IPS-NIHi7 (cell line): Measurements from ENCODE around the gene MPRIP.

Source experiments
- DNase-seq: peaks from one replicate; pipeline ENCODE4 v3.0.0; 2012; ENCODE audit warnings: mixed read lengths; ENCODE audit errors: extremely low spot score

The MPRIP gene

DNA sequence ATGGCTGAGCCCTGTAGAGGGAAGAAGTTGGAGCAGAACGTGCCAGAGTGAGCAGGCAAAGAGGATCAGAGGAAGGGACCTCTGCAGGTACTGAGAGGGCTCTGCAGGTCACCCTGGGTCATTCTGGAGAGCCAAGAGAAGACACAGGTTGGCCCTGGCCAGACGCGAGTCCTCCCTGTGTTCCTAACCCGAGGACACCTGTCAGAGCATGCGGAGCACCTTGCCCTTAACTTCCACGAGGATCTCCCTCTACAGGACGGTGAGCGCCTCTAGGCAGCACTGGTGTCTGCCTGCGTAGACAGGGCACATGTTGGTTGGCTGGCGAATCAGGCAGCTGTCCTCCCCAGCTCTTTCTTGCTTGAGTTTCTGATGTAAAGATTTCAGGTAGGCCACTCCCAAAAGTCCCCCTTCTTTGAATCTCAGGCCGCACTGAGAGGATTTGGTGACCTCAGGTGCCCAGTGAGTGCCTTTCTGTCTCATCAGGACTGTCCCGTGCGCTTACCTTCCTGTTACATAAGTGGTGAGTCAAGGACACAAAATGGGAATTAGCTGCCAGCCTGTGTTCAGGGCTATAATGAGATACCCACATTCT lies 45.3 kb downstream of the MPRIP start:
- no peak for DNase-seq

DNA sequence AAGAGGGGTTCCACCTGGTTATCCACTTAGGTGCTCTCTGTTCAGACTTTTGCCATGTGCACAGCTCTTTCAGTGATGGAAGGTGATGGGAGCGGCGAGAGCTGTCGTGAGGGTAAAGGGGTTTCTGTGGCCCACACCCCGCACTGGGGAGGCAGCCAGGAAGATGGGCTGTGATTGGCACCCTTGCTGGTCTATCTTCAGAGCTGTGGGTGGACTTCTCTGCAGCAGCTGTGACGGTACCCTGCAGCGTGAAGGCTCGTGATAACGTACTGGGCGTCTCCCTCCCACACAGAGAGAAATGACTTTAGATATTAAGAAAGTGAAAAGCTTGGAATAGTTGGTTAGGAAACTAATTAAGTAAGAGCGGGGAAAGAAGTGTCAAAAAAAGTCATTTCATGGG lies 45.8 kb downstream of the MPRIP start:
- DNase-seq, result no peak

DNA sequence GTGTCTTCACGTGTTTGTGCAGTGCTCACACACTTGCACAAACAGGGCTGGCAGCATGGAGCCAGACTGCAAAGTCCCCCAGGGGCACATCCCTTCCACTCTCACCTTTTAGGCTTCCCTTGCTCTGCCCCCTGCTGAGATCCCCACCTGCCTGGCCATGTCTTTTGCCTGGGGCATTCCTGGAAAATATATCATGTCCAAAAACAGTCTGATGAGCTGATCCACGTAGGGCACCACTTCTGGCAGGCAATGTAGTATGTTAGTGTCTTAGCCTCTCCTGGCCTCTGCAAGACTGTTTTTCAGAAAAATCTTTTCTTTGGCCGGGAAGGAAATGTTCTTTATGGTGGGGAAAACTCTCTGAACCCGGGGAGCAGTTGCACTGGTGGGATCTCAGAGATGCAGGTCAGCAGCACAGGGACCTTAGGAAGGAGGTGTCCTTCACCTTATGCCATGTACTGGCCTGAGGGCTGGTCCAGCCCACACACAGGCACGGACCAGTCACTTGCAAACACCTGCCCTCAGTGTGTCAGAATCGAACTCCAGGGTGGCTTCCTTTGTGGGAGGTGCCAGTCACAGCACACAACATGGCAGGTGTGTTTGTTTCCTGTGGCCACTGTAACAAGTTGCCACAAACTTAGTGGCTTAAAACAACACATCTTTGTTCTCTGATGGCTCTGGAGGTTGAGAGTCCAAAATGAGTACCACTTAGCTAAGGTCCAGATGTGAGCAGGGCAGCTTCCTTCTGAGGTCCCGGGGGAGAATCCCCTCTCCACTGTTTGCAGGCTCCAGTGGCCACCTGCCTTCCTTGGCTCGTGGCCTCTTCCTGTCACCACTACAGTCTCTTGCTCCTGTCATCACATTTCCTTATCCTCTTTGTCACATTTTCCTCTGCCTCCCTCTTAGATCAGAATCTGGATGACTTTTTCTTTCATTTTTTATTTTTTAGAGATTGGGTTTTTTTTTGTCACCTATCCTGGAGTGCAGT lies 46.6 kb downstream of the MPRIP start:
- DNase-seq, result no peak

DNA sequence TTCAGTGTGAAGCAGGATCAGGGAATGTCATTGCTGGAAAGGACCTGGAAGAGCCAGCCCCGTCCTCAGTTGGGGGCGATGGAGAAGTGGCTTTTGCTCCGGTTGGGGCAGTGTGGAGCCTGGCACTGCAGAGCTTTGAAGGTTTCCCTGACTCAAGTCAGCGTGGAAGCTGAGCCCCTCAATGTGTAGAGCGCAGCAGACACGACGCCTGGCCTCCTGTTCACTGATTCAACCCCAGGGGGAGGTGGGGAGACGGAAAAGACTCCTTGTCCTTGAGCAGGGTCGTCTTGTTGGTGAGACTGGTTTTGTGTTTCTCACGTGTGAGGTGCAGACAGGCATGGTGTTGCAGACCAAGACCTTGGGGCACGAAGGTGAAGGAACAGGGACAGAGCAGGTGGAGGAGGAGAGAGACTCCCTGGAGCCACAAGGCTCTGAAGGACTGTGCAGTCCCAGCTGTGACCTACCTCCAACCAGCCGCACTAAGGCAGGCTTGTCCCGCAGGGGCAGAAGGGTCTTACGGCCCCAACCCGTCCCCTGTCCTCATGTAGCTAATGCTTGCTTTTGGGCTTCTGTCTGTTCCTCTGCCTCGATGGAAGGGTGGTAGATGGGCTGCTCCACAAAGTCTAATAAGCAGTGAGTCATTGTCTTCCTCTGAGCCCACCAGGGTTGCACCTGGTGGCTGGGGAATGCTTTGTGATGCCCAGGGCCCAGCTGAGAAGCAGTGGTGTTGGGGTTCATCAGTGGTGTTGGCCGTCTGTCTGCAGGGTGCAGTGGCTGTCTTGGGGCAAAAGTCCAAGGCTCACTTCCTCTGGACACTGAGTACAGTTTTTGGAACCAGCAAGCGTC lies 47.8 kb downstream of the MPRIP start:
- no peak for DNase-seq

DNA sequence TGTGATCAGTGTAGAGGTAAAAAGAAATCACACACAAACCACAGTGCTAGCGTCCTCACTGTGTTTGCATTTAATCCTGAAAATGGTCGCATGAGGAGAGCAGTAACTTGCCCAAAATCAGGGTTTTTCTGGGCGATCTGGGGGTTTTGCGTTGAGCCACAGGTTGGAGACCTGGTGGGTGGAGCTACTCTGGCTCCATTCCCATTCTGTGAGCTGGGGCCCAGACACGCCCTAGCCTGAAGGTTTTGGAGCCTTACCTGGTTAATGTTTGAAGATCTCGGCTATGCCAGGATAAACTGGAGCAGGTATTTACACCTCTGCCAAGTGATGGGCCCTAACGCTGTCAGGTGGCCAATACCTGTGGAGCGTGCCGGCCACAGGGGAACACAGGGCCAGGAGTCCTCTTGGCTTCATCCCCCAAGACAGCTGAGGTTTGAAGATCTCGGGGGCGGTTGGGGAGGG lies 48.4 kb downstream of the MPRIP start:
- no peak for DNase-seq

DNA sequence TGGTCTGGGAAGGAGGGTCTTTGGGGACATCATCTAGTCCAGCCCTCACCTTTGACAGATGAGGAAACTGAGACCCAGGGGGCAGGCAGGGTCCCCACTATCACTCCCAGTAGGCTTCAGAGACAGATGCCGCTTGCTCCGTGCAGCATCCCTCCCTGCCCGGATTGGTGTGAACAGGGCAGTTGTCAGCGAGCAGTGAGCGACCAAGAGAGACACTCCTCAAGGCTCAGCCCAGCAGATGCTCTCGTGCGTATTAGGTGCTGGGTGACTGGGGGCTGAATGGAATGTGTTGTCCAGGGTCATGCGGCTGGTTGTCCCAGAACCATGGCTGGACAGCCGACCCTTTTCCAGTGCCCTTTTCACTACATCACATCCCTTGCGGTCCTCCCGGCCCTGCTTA lies 49.0 kb downstream of the MPRIP start:
- no peak for DNase-seq

DNA sequence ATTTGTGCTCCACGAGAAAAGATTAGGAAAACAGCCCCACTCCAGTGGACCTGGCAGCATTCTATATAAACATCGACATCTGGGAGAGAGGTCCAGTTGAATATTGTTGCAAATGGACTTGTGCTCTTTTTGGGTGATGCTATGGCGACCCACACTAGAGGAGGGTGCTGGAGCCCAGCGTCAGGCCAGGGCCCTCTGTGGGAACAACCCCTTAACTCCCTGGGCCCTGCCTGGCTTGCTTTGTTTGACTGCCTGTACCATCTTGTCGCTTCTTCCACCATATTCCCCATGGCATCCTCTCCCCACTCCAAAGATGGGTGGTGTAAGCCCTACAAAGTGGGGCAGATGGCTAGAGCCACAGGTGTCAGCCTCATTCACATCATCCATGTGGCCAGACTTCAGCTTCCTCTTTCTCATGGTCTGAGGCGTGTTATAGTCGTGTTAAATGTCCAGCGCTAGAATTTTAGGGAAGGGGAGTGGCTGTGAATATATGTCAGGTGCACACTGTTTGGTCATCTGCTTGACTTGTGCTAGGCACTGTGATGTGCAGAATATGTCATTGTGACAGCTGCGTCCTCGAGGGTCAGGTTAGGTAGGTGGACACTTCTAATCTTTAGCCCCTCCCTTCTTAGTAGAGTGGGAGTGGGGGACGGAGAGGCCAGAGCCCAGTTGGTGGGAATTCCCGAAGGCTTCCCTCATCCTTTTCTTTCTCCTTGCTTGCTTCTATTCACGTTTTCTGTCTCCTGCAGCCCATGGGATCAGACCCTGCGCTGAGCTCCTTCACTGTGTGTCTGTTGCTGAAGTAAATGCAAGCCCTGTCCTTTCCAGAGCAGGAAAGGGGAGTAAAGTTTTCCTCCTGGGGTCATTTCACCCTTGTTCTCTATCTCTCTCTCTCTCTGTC lies 49.8 kb downstream of the MPRIP start:
- peak; percentile 46 for DNase-seq

DNA sequence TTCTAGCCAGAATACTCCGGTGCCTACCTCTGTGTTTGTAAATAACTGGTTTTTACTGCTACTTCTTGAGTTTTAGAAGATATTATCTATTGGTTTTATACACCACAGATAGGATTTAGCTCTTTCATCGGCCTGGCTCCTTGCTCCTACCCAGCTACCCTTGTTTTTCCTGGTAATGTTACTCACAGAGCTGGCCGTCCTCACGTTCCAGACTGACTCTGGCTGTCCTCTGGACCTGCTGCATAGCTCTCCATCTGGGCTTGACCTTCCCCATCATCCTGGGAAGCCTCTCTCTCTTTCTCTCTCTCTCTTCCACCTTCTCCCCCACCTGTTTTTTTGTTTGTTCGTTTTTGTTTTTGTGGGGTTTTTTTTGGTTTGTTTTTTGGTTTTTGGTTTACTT lies 51.5 kb downstream of the MPRIP start:
- DNase-seq, result no peak

DNA sequence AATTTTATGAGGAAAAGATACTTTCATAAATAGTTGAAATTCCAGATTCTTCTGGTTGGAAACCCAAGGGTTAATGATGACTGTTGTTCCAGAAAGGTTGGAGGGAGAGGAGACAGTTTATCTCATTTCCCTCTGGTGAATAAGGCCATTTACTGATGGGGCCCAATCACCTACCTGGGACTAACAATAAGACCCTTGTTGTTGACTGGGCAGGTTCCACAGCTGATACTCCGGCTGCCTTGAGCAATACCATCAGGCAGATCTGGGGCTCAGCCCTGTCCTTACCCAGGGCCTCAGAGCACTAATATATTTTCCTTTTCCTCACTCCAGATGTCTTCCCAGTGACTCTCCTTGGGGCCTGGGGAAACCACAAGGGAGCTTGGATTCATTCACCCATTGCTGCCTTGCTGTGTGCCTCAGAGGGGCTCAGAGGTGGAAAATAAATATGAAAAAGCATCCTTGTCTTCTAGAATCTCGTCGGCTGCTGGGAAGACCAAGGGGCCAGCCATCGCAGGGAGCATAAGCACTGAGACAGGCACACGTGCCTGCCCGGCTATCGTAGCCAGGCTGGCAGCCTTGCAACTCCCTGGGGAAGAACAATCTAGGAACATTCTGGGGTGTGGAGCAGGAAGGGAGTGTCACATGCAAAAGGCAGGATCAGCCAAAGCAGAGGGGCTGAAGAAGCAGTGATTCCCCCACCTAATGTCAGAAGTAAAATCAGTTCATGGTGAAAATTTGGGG lies 54.4 kb downstream of the MPRIP start:
- DNase-seq, result no peak

DNA sequence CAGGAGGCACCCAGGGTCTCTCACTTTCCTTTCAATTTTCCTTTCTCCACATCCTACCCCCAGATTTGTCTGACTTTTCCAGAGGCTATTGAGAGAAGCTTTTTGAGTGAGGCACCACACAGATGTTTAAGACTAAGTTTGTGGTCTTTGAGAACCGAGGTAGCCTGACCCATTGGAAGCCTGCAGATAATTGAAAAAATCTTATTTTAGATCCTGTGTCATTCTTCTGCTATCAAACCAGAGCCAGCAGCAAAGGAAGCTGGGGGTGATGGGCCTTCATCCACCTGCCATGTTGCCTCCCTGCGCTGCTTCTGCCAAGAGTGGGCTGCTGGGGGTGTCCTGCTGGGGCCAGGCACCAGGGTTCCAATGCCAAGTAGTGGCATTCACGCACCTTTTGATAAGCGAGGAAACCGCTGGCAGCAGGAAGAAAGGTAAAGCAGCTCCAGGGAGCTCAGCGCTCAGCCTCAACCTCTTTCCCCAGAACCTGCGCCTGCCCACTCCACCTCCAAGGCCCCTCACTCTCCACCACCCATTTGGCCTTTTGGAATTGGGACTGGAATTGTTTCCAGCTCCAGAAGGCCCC lies 55.6 kb downstream of the MPRIP start:
- no peak for DNase-seq

DNA sequence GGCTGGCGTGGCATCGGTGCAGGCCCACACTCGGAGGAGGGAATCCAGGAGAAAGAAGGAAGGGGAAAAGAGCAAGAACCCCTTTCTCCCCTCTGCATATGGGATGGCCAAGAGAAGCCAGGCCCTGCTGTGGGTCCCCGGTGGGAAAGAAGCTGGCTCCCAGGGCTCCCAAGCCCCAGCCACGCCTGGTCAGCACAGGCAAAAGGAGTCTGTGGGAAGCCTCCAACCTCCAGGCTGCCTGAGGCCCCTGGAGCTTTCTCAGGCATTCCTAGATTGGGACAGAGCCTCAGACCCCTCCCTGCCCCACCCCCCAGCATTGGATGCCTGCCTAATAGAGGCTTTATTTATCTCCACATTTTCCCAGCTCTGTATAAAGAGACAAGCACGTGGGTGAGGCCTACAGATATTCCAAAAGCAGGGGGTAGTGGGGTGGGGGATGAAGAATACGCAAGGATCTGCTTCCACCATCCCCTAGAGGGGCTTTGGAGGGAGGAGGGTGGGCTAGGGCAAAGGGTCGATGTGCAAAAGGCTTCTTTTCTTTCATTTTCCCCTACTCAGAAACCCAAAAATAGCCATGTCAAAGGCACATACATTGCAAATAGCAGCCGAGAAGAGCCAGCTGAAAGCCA lies 56.4 kb downstream of the MPRIP start:
- DNase-seq, result no peak

DNA sequence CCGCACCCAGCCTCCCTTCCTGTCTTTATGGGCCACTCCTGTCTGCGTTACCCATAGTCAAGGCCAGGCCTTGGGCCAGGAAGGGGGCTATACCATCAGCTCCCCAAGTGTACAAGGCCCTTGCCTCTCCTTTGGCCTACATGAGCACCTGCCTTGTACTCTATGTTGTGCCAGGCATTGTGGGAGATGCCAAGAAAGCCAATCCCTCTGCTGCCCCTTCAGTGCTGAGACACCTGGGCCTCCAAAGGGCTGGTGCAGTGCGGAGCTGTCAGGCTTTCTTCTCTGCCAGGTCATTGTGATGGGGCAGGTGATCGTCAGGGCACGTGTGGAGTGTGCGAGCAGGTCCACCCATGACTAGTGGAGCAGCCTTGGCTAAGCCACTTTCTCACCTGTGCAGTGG lies 59.9 kb downstream of the MPRIP start:
- no peak for DNase-seq

DNA sequence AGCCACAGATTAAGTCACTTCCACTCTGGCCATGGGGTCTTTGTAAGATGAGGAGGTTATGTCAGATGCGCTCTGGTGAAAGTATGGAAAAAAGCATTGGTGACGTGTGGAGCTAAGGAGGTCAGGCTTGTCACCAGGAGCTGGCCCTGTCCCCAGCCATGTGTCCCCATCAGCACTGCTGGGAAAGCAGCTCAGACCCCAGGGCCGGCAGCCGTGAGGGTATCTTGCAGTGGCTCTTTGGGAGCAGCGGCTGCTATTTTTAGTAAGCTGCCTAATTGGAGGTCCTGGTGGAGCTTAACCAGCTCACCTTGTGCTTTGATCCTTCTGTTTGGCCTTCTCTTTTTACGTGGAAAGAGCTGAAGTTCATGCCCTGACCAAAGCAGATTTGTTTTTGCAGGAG lies 60.9 kb downstream of the MPRIP start:
- no peak for DNase-seq

DNA sequence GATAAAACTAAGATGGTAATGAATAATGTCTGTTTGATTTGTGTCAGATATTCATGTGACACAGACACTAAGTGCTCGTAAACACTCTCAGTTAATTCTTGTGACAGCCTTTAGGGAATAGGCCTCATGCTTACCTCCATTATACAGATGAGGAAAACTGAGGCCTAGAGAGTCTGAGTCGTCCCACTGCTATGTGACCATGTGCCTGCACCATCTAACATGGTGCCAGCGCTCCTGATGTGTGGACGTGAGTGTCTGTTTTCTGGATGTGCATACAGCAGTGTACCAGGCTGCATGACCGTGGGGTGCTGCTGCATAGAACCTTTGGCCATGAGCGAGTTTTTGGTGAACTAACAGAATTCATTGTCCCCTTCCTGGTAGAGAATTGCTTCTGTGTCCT lies 61.8 kb downstream of the MPRIP start:
- no peak for DNase-seq

DNA sequence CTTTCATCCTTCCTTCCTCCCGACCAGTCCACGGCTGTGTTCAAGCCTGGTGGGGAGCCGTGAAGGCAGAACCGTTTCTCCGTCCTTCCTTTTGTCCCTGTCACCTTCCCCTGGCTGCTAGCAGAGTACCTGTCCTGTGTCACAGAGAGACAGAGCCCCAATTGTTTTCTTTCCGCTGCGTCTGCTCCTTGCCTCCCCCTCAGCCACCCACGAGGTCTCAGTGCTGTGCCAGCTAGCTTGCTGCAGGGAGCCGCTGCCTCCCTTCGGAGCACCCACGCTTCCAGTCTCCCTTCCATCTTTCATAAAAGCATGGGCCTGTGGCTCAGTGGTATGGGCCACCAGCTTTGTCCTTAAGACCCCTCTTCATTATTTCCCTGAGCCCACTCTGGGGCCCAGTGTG lies 62.2 kb downstream of the MPRIP start:
- DNase-seq, result no peak

DNA sequence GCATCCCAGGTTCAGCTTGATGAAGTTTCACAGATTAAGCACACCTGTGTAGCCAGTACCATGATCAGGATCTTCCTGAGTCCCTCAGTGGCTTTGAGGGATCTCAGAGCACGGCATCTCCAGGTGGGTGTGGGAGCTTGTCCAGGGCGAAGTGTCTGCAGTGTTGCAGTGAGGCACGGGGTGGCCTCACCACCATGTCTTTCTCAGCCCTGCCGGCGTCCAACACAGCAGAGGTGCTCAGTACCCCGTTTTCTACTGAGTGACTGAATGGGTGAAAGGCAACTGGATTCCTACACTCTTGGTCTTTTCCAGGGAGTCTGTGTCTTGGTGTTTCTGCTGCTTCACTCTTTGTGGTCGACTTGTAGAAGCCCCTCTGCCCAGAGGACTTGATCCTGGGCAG lies 63.7 kb downstream of the MPRIP start:
- DNase-seq, result no peak

DNA sequence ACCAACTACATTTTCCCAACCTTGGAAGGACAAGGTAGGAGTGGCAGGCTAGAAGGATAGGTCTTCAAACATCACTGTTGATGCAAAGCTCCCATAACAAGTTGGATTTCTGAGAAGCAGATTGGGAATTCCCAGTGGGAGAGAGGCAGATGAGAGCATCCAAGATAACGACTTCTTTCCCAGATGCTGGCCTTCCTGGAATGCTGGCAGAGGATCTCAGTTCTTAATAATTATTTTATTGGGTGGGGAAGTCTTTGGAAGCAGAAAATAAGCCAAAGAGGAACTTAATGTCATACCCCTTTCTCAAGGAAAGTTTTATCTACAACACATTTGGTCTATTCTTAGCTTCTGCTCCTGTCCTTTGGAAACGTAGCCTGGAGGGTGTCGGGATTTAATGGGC lies 64.5 kb downstream of the MPRIP start:
- no peak for DNase-seq

DNA sequence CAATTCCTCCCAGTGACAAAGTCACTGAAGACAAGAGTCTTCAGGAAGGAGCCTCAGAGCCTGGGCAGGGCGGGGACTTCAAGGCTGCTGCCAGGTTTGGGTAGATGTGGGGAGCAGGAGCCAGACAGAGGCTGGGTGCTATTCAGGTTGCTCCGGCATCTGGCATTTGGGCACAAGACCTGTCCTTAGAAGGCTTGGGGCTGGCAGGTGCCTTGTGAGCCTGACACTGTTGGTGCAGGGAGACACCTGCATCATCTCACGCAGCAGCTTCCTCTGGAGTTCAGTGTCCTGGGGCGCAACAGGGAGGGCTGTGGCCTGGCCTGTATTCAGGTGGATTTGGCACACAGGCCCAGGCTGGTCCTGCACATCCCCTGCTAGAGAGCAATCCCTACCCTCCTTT lies 65.0 kb downstream of the MPRIP start:
- DNase-seq, result no peak

DNA sequence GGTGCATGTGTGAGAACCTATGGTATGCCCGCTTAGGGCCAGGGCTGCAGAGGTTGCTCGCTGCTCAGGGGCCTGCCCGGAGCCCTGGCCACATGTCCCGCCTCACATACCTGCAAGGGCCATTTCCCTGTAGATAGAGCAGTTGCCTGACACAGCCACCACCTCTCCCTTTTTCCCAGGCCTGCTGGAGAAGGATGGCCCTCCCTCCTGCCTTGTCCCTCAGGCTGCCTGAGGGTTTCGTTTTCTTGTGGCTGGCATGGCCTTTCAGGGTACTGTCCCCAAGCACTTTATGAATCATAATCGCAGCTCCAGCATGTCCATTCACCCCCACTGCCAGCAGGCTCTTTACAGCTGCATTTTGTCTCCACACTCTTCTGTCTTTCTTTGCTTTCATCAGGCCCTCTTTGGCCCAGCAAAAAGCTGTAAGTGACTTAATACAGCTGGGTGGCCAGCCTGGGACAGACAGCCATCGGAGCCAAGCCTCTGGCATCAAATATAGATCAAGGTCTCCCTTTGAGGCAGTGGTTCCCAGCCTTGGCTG lies 65.7 kb downstream of the MPRIP start:
- DNase-seq, result no peak
